GM19043 (cell line): ENCODE results near the gene TARP.
A peak's percentile ranks its signal among the peaks of the same experiment; 100 is the strongest.

Experiments used
- ATAC-seq: cut with Tn5 transposase; IDR thresholded peaks from one replicate; pipeline ENCODE4 v1.9.1; 2021; ENCODE audit warnings: low read depth; ENCODE audit not compliant: unreplicated experiment

TARP gene

GRCh38 chr7:38273286-38273995 lies at the start of gene TARP:
TSS of gene TARP (minus strand) at chr7:38273636.
- no peak for ATAC-seq

DNA sequence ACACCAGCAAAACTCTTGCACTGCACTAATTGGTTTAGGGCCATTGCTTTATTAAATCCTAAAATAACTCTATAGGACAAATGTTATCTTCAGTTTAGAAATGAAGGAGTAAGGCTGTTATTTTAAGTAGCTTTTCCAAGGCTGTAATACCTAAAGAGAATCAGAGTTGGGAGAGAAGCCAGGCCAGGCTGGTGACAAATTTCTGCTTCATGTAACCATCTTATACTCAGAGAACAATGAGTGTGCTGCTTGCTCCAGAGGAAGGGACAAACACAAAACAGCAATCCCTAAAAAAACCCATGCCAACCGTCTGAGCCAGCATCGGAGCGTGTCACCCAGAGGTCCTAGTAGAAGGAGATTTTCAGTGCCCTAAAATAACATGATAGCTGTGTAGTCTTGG lies 49.7 kb upstream of the TARP start:
- ATAC-seq: no peak

DNA sequence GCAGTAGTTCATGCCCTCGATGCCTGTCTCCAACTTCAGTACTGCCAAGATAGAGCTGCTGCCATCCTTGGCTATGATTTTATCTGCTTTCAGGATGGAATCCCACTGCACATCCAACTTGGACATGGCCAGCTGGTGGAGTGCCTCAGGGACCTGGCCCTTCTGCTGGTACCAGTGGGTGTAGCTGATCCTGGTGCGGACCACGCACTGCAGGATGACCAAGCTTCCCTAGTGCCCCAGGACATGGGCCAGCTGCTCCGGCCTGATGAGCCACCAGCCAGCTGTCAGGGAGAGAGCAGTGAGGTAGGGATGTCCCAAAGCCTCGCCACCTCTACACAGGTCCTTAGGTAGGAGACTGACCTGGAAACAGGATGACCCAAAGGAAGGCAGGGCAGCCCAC lies 49.0 kb upstream of the TARP start:
- ATAC-seq: no peak

GRCh38 chr7:38321967-38322366 lies 48.5 kb upstream of the TARP start:
- ATAC-seq: no peak

DNA sequence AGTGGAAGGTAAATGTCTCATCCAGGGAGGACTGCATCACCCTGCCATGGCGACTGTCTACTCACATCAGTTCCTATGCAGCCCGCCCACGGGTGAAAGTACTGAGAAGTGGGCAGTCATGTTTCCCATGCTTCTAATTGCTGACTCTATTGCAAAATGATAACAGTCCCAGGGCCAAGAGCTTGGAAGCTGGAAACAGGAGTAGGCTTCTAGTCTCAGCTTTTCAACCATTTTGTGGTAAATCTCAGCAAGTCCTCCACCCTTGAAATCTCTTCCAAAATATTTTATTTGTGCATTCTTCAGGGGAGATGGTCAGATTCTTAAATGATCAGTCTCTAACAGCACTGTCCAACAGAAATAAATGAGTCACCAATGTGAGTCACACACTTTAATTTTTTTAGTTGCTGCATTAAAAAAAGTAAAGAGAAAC lies 48.1 kb upstream of the TARP start:
- ATAC-seq: no peak

- ATAC-seq: no peak
Measured at GRCh38 chr7:38321050-38321449, 47.6 kb upstream of the TARP start.

DNA sequence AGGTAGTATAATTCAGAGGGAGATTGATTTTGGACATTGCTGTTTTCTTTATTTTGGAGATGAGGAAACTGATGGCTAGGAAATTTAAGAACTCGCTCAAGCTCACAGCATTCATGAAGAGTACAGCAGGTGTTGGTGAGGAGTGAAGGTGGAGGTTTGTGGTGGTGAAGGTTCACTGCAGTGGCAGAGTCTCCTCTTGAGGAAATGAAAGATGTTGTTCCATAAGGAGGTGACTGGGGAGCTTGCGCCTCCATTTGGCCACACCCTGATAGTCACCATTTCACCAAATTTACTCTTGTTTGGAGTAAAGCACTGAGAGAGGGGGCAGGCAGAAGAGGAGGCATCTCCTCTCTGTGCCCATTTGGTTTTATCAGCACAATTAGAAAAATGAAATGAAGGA lies 46.4 kb upstream of the TARP start:
- ATAC-seq: no peak

GRCh38 chr7:38318803-38319416 lies 45.5 kb upstream of the TARP start:
- ATAC-seq: no peak

DNA sequence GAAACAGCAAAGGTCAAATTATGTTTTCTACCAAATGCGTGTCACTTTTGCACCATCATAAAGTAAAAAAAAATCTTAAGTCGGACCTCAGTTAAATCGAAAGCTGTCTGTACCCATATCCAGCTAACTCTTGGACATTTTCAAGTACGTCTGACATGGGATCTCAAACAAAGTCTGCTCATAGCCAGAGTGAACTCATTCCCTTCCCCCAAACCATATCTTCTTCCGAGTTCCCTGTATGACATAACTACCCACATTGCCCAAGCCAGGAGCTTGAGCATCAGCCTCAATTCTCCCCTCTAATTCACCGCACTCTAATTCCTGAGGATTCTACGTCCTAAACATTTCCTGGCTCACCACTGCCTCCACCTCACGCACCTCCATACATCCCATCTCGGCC lies 44.8 kb upstream of the TARP start:
- ATAC-seq: no peak

- peak; percentile 38 for ATAC-seq
Measured at GRCh38 chr7:38317515-38317914, 44.1 kb upstream of the TARP start.

DNA sequence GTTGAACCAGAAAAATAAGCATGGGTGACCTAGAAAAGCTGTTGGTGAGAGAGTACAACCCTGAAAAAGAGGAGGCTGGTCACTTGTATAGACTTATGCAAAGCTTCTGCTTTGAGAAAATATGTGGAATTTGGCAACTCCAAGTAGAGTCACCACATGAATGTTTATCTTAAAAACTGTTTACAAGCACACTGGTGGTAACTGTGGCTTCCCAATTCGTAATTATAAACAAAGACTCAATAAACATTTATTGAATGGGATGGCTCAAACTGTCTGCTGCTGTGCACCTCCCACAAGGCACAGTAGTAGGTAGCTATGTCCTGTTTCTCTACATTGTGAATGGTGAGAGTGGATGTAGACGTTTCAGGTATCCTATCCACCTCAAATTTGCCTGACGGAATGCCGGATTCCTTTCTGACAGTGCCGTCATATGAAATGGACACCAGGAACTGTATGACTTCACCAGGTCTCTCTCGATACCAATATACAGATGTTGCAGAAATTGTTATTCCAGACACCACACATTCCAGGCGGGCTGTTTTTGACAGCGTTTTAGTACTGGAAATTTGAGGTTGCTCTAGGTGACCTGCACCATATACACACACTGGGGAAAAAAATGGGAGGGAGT lies 43.4 kb upstream of the TARP start:
- ATAC-seq: no peak

GRCh38 chr7:38315410-38315809 lies 42.0 kb upstream of the TARP start:
- ATAC-seq: no peak

DNA sequence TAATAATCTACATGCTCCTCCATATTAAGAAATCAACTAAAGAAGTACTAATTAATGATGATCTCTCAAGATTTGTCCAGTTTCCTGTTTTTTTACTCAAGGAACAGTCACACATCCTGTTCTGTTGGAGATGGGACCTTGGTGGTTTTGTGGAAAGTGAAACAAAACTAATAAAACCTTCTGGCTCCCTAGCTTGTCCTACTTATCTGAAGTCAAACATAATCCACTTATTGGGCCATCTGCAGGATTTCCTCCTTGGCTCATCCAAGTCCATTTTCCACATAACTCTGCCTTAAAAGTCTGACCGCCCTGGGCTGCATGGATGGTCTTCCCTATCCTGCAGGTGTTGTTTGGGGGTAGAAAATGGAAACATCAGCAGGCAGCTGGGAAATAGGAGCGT lies 39.4 kb upstream of the TARP start:
- ATAC-seq: no peak

DNA sequence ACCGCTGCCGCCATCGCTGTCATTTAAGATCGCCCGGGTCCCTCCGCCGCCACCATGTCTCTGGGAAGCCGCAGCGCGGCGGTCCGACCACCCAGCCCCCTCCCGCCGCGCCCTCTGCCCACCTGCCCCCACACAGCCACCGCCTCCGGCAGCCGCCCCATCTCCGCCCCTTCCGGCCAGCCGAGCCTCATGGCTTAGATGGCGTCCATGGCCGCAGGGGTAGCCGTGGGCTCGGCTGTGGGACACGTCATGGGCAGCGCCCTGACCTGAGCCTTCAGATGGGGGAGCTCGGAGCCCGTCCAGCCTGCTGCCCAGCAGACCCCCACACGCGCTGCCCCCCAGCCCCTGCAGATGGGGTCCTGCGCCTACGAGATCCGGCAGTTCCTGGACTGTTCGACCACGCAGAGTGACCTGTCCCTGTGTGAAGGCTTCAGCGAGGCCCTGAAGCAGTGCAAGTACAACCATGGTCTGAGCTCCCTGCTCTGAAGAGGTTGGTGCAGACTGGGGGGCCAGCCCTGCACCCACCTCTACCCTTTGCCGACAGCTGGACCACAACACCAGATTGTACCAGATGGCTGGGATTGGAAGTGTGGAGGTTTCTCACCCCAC lies 38.0 kb upstream of the TARP start:
- peak; percentile 59 for ATAC-seq

DNA sequence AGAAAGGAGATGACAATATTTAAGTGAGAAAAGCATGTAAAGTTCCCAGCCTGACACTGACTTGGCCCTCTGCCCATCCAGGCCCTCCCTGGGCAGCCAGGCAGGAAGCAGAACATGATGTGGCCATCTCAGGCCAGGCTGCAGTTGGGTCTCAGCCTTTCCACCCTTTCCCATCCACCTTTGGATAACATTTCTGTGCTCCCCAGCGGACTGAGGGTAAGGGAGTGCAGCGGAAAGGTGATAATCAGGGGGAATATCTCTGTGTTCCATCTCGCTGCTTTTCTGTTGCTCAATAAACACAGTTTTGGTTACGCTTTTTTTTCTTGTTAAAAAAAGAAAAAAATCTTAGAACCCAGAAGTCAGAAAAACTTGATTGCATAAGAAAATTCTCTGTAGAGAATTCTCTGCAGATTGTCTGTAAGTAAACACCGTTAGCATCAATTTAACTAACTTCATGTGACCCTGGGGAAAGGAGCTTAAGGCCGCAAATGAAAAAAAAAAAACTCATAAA lies 37.2 kb upstream of the TARP start:
- no peak for ATAC-seq

DNA sequence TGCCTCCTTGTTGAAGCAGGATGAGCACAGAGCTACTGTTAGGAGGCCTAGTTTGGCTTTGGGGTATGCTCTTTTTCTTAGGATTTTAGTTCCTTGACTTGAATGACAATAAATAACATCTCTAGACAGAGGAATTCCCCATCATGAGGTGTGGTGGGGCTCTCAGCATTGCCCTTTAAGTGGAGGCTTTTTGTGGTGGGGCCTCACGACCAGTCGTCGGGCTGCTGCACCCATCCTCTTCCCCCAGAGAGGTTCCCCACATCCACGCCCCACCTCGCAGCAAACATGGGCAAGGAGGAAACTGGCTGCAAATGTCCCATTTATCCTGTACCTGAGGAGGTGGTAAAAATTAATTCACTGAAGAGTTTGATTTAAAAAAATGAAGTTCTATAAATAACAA lies 36.1 kb upstream of the TARP start:
- no peak for ATAC-seq

DNA sequence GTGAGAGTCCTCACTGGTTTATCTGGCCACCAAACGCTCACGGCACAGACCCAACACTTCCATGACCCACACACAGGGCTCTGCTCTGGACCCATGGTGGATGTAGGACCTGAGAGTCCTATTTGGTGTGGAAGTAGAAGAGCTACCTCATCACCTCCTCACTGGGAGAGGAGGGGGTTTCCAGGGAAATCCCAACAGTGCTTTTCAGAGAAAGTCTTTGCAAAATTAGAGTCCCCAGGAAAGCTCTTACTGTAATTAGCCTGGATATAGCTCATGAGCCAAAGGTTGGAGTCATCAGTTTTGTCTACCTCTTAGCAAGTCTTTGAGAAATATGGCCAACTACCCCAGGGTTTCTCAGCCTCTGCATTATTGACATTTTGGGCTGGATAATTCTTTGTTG lies 34.7 kb upstream of the TARP start:
- ATAC-seq: no peak

- ATAC-seq: no peak
Measured at GRCh38 chr7:38307640-38308039, 34.2 kb upstream of the TARP start.

DNA sequence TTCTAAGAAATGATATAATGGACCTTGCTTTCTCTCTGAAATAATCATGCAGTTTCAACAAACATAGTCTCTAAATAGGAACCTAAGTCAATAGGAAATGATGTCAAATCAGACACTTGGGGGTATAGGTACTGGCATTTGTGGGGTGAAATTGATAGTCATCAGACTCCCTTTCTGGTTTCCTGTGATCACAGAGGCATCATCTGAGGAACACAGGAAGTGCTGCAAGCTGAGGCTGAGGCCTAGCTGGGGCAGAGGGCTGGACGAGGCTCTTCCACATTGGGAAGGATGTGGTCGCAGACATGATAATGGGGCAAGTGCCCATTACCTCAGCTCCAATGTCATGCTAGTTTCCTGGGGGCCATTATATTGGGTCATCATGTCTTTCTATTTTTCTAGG lies 33.5 kb upstream of the TARP start:
- no peak for ATAC-seq

GRCh38 chr7:38306171-38306570 lies 32.7 kb upstream of the TARP start:
- ATAC-seq: no peak

- ATAC-seq: no peak
Measured at GRCh38 chr7:38303866-38304265, 30.4 kb upstream of the TARP start.
